ENCODE data around the gene CFAP43. TPM values are rescaled to one million over a fixed set of nuclear protein-coding genes. Genes with fewer than 3 reads are reported as not detected.
A peak's percentile ranks its signal among the peaks of the same experiment; 100 is the strongest.

Gene CFAP43
- total and polyA plus RNA-seq, 5 experiments from 2014 or later = 0.16 to 0.39 TPM; not detected in 3

DNA sequence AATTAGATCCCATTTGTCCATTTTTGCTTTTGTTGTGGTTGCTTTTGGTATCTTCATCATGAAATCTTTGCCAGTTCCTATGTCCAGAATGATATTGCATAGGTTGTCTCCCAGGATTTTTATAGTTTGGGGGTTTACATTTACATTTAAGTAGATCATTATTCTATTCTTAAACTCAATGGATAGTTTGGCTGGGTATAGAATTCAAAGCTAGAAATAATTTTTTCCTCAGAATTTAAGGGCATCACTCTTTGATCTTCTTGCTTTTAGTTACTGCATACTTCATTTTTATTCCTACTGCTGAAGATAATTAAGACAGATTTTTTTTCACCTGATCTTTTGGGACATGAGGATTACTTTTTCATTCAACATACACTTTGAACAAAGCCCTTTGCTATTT lies 80.4 kb downstream of the CFAP43 start:
- POLR2A ChIA-PET = no interaction called here
- Mint-ChIP-seq H3K27ac (no peak overlapping the region), H3K9me3 (peaks cover 0 to 30% (median 15%) of the 10 kb centered on the region in 9 donors), H3K4me1 (no peaks in the 10 kb centered on the region), H3K36me3 (peaks cover 0 to 20% (median 13%) of the 10 kb centered on the region in 3 donors), H3K27me3 (peaks cover 11 to 39% (median 29%) of the 10 kb centered on the region in 5 donors), H3K4me3 (no peak overlapping the region)
- DNase-seq (no peak), ATAC-seq (no peak)

DNA sequence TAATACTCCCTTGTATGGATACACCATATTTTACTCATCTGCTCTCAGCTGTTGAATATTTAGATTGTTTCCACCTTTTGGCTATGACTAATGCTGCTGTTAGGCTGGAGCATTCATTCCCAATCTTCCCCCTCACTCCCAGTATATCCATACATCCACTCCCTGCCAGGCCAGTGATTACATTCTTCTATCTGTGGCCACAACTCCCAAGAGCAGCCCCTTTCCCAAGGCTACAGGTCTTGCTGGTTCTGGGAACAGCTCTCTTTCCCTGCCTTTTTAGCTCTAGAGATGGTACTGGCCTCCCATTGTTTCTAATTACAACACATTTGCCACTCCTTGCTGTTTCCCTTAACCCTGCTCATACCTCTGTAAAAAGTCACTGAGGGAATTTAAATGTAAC lies 82.0 kb downstream of the CFAP43 start:
- Mint-ChIP-seq H3K4me3 (no peak overlapping the region), H3K36me3 (peaks cover 0 to 20% (median 13%) of the 10 kb centered on the region in 3 donors), H3K27me3 (peaks cover 7 to 31% (median 20%) of the 10 kb centered on the region in 5 donors), H3K27ac (no peak overlapping the region), H3K4me1 (no peaks in the 10 kb centered on the region), H3K9me3 (peaks cover 0 to 30% (median 15%) of the 10 kb centered on the region in 9 donors)
- no peak for DNase-seq
- POLR2A ChIA-PET = no interaction called here
- no peak for ATAC-seq

DNA sequence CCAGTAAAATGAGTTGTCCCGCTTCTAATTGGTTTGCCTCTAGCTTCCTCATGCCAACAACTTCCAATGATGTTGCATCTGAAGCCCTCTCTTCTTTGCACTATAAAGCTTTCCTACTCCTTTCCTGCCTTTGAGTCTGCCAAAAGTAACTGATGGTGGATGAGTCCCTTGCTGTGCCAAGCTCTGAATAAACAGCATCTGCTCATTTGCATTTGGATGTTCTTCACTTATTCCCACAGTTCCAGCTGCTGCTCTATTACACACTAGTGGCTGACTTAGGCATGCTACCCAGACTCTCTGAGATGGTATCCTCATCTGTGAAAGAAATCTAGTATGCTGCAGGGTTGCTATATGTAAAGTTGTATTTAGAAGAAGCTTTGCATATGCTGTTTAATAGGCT lies 85.3 kb downstream of the CFAP43 start:
- H3K27ac Mint-ChIP-seq = no peak overlapping the region
- peaks cover 0 to 10% (median 6%) of the 10 kb centered on the region in 3 donors for H3K36me3 Mint-ChIP-seq
- DNase-seq (no peak), ATAC-seq (no peak)
- peaks cover 0 to 20% (median 7%) of the 10 kb centered on the region in 9 donors for H3K9me3 Mint-ChIP-seq
- no peaks in the 10 kb centered on the region for H3K4me1 Mint-ChIP-seq
- H3K27me3 Mint-ChIP-seq = peaks cover 9 to 22% (median 11%) of the 10 kb centered on the region in 5 donors
- POLR2A ChIA-PET = no interaction called here
- H3K4me3 Mint-ChIP-seq = no peak overlapping the region

DNA sequence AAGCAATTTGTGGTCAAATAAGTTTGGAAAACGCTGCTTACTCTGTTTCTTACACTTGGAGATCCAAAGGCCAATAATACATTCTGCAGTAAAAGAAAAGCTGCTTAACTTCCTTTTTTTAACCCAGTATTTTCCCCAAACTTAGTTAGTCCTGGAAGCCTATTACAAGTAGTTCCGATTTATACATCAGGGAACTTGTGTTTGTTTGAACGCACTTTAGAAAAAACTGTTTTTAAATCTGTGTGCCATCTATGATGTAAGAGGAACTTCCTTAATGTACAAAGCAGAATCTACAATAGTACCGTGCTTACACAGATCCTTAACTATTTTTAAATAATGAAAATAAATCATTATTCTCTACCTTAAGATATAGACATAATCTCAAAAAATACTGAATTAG lies 87.2 kb downstream of the CFAP43 start:
- H3K27me3 Mint-ChIP-seq = peaks cover 3 to 10% (median 7%) of the 10 kb centered on the region in 5 donors
- DNase-seq = no peak
- H3K9me3 Mint-ChIP-seq = peaks cover 0 to 2% (median 0%) of the 10 kb centered on the region in 9 donors
- no peak overlapping the region for H3K27ac Mint-ChIP-seq
- H3K4me3 Mint-ChIP-seq = no peak overlapping the region
- POLR2A ChIA-PET = no interaction called here
- ATAC-seq = no peak
- no peaks in the 10 kb centered on the region for H3K36me3 Mint-ChIP-seq
- H3K4me1 Mint-ChIP-seq = no peaks in the 10 kb centered on the region

DNA sequence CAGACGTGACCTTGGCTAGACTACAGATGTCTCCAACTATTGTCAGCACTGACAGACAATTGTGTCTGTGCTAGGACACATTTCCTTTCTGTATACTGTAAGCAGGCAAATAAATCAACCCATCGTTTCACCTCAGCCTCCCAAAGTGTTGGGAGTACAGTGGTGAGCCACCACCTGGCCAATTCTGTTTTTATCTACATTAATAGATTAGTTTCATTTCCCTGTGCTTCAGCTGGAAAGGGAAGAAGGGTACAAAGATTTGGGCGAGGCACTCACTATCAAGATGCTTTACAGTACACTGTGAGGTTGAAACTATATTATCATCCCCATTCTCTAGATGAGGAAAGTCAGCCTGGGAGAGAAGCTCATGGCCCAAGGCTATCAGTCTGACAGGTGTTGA lies 88.3 kb downstream of the CFAP43 start:
- Mint-ChIP-seq H3K27me3 (peaks cover 0 to 9% (median 7%) of the 10 kb centered on the region in 5 donors), H3K9me3 (no peaks in the 10 kb centered on the region), H3K36me3 (no peaks in the 10 kb centered on the region), H3K27ac (no peak overlapping the region), H3K4me3 (no peak overlapping the region), H3K4me1 (peaks cover 0 to 2% (median 0%) of the 10 kb centered on the region in 4 donors)
- DNase-seq (no peak), ATAC-seq (no peak)
- POLR2A ChIA-PET = no interaction called here

DNA sequence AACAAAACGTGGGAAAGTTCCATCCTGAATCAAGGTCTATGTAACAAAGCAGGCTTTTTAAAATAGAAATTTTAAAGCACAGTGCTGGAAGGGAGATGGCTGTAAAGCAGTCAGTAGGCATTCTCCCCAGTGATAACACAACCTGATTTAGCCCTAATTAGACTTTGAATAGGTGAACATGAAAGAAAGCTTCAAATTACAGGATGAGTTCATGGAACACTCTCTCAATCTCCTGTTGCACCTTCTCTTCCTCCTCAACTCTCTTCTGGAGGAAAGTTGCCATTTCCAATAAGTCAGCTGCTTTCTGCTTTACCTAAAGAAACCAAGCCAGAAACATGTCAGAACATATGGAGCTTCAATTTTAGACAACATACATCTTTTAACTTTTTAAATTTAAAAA lies 90.1 kb downstream of the CFAP43 start:
- POLR2A ChIA-PET = no interaction called here
- H3K27me3 Mint-ChIP-seq = peaks cover 0 to 11% (median 7%) of the 10 kb centered on the region in 5 donors

DNA sequence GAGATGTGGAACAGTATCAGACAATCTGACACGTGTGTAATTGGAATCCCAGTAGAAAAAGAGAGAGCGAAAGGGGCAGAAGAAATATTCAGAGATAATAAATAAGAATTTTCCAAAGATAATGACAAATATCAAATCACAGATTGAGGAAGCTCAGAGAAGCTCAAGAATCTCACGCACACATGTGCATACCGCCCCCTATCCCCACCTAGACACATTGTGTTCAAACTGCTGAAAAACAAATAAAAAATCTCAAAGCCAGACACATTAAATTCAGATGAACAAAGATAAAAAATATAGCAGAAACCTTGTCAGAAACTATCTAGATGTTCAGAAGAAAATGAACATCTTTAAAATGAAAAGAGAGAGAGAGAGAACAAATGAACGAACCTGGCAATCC lies 92.9 kb downstream of the CFAP43 start:
- Mint-ChIP-seq H3K9me3 (no peaks in the 10 kb centered on the region), H3K27ac (peak overlapping the region in 1 of 10 donors; percentile 37), H3K4me3 (no peak overlapping the region), H3K36me3 (no peaks in the 10 kb centered on the region), H3K27me3 (peaks cover 3 to 17% (median 8%) of the 10 kb centered on the region in 5 donors), H3K4me1 (peaks cover 0 to 2% (median 0%) of the 10 kb centered on the region in 4 donors)
- POLR2A ChIA-PET = no interaction called here
- no peak for DNase-seq
- ATAC-seq = peak in 1 of 2 donors; percentile 41

More for the DNA sequence above, 90.1 kb downstream of the CFAP43 start:
- Mint-ChIP-seq H3K4me3 (no peak overlapping the region), H3K36me3 (no peaks in the 10 kb centered on the region), H3K27ac (no peak overlapping the region), H3K4me1 (peaks cover 0 to 2% (median 0%) of the 10 kb centered on the region in 4 donors), H3K9me3 (no peaks in the 10 kb centered on the region)
- ATAC-seq = no peak
- DNase-seq = no peak

DNA sequence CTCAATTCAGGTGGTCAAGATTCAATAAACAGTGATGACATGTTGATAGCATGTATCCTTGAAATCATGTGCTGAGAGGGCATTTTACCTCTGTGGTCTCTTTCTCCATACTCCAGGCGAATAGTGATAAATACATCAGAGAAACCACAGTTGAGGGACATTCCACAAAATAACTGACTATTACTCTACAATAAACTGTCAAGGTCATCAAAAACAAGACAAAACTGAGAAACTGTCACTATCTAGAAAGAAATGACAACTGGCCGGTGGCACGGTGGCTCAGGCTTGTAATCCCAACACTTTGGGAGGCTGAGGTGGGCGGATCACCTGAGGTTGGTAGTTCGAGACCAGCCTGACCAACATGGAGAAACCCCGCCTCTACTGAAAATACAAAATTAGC lies 94.0 kb downstream of the CFAP43 start:
- ATAC-seq = no peak
- DNase-seq = no peak
- H3K27ac Mint-ChIP-seq = no peak overlapping the region
- H3K9me3 Mint-ChIP-seq = no peaks in the 10 kb centered on the region
- no peaks in the 10 kb centered on the region for H3K36me3 Mint-ChIP-seq
- H3K4me3 Mint-ChIP-seq = no peak overlapping the region
- POLR2A ChIA-PET = no interaction called here
- peaks cover 0 to 2% (median 0%) of the 10 kb centered on the region in 4 donors for H3K4me1 Mint-ChIP-seq
- H3K27me3 Mint-ChIP-seq = peaks cover 4 to 20% (median 17%) of the 10 kb centered on the region in 5 donors

DNA sequence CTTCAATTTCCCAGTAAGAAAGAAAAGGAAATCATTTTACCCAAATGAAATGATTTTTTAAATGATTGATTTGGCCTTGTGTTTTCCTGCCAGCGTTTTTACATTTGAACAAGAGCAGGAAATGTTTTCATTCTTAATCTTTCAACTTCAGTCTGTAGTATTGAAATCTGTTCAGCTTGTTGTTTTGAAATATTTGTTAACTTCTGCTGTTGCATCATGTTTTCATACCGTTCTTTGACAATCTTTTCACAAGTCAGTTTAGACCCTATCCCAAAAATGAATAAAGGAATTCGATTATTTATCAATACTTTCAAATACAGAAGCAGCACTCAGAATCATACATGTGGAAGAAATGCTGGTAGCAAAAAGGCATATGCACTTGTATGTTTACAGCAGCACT lies 102.1 kb downstream of the CFAP43 start:
- POLR2A ChIA-PET = no interaction called here
- H3K4me1 Mint-ChIP-seq = peaks cover 0 to 4% (median 1%) of the 10 kb centered on the region in 4 donors
- DNase-seq (no peak), ATAC-seq (no peak)
- peaks cover 4 to 16% (median 11%) of the 10 kb centered on the region in 5 donors for H3K27me3 Mint-ChIP-seq
- no peaks in the 10 kb centered on the region for H3K9me3 Mint-ChIP-seq
- H3K36me3 Mint-ChIP-seq = peaks cover 0 to 17% (median 4%) of the 10 kb centered on the region in 3 donors
- no peak overlapping the region for H3K27ac Mint-ChIP-seq
- no peak overlapping the region for H3K4me3 Mint-ChIP-seq

DNA sequence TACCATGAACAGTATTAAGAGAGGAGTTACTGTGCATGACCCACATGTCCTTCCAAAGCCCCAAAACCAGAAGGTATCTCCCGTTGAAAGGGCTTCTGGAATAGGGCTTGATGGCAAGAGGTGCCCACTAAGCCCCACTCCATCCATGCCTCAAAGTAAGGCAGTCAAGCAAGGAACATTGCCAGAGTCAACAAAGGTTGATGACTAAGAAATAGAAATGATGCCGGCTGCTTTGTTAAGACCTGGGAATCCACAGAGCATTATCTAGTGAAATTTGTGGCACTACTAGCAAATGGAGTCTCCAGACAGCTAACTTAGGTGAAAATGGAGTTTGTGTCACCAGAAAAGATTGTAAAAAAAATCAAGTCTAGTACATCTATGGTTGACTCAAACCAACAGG lies 104.0 kb downstream of the CFAP43 start:
- POLR2A ChIA-PET = interaction anchor here (0.6 kb wide), 1 partner anchor 176 kb away, joined by 3 read pairs; no protein-coding TSS in a partner anchor
- H3K27me3 Mint-ChIP-seq = peaks cover 1 to 7% (median 5%) of the 10 kb centered on the region in 5 donors
- H3K9me3 Mint-ChIP-seq = no peaks in the 10 kb centered on the region
- ATAC-seq = no peak
- H3K4me1 Mint-ChIP-seq = peaks cover 3 to 11% (median 5%) of the 10 kb centered on the region in 4 donors
- no peak overlapping the region for H3K4me3 Mint-ChIP-seq
- no peak overlapping the region for H3K27ac Mint-ChIP-seq
- peaks cover 0 to 22% (median 4%) of the 10 kb centered on the region in 3 donors for H3K36me3 Mint-ChIP-seq
- no peak for DNase-seq

DNA sequence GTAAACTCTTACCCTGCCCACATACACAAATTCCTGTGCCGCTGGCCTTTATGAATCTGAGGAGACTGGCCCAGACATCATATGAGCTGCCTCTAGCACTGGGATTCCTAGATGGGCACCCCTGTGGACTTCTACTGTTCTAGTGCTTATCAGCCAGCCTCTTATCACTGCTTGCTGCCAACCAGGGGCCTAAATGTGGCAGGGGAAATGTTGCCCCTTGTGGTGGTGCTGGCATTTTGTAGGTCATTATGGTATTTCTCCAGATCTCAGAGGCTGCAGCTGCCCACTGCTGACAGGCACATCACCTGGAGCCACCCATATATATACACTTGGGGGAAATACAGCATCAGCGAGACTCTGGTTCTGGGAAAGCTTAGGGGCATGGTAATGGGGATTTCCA lies 104.8 kb downstream of the CFAP43 start:
- peaks cover 0 to 1% (median 0%) of the 10 kb centered on the region in 5 donors for H3K27me3 Mint-ChIP-seq
- H3K27ac Mint-ChIP-seq = peak overlapping the region in 2 of 10 donors; percentile 50 to 63
- DNase-seq (no peak), ATAC-seq (peak; percentile 44 to 56)
- POLR2A ChIA-PET = no interaction called here
- no peaks in the 10 kb centered on the region for H3K9me3 Mint-ChIP-seq
- peaks cover 5 to 15% (median 13%) of the 10 kb centered on the region in 4 donors for H3K4me1 Mint-ChIP-seq
- H3K36me3 Mint-ChIP-seq = peaks cover 0 to 22% (median 4%) of the 10 kb centered on the region in 3 donors
- H3K4me3 Mint-ChIP-seq = no peak overlapping the region

DNA sequence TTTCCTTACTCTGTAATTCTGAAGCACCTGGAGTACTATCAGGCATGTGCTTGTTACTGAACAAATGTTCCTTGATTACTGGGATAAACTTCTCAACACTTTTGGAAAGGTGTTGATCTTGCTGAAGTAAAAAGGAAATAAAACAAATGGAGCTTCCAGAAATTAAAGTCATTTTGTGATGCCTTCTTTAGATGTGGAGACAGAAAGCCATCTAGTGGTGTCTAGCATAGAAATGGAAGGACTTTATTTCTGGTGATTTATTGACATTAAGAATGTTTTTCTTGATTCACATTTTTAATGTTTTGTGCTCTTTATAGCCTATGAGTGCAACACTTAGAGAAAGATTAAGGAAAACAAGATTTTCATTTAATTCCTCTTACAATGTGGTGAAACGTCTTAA lies 108.8 kb downstream of the CFAP43 start:
- Mint-ChIP-seq H3K27me3 (no peaks in the 10 kb centered on the region), H3K27ac (peak overlapping the region in 8 of 10 donors; percentile 44 to 100 (median 88)), H3K36me3 (peaks cover 0 to 22% (median 4%) of the 10 kb centered on the region in 3 donors), H3K4me3 (peak overlapping the region; percentile 32 to 99 (median 93)), H3K9me3 (no peaks in the 10 kb centered on the region), H3K4me1 (peaks cover 9 to 28% (median 23%) of the 10 kb centered on the region in 4 donors)
- ATAC-seq = no peak
- POLR2A ChIA-PET = interaction anchor here (3.1 kb wide), 1 partner anchor 212 kb away, joined by 15 read pairs; no protein-coding TSS in a partner anchor
- DNase-seq = peak in 2 of 10 donors; percentile 6

DNA sequence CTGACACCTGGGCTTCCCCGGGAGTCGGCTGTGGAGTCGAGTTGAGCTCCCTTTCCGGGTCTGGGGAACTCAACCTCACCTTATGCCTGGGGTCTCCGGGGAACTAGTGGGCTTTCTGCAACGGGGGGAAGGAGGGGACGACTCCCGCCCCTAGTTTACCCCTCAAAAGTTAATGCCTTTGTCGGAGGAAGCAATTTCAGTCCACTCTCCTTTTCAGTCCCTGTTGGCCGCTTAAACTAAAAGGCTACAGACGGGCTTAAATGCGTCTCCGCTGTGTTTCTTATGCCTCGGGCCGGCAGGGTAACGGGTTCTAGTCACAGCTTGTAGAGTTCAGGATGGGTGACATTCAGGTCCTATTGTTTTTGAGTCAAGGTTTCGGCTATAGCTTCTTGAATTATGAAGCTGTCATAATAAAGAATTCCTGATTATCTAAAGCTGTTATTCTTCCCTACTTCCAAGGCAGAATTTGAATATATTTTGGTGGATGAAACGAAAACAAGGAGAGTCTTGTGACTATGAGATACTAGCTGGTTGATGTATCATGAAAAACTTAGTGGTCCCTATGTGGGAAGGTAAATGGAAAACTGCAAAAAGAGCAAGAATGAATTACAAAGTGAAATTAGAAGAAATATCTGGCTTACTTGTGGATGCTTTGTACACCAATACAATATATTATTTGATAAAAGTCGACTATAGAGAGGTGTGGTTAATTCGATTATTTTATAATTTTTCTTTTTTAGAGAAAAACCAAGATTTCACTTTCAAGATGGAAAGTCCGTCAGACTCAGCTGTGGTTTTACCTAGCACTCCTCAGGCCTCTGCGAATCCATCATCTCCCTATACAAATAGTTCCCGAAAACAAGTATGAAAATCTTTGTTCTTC lies 109.7 kb downstream of the CFAP43 start:
- POLR2A ChIA-PET = interaction anchor here (0.5 to 3.1 kb wide), 27 partner anchors 9 to 724 kb away, joined by 3 to 19 read pairs (median 5); partner anchors contain the start of genes CFAP43, GSTO2, ITPRIP and SLK
- Mint-ChIP-seq H3K4me1 (peaks cover 9 to 28% (median 23%) of the 10 kb centered on the region in 4 donors), H3K27ac (peak overlapping the region; percentile 96 to 100 (median 99)), H3K27me3 (no peaks in the 10 kb centered on the region), H3K9me3 (no peaks in the 10 kb centered on the region), H3K4me3 (peak overlapping the region; percentile 91 to 99 (median 94)), H3K36me3 (peaks cover 0 to 22% (median 4%) of the 10 kb centered on the region in 3 donors)
- no peak for DNase-seq
- ATAC-seq = no peak

Measured in naive thymus-derived CD8-positive, alpha-beta T cell (primary cell).